ENCODE results near the gene PSMG2. TPM values are rescaled to one million over a fixed set of nuclear protein-coding genes. Genes with fewer than 3 reads are reported as not detected.

Gene PSMG2
- total RNA-seq, 1 experiment from 2014 or later = 84.3 TPM

DNA sequence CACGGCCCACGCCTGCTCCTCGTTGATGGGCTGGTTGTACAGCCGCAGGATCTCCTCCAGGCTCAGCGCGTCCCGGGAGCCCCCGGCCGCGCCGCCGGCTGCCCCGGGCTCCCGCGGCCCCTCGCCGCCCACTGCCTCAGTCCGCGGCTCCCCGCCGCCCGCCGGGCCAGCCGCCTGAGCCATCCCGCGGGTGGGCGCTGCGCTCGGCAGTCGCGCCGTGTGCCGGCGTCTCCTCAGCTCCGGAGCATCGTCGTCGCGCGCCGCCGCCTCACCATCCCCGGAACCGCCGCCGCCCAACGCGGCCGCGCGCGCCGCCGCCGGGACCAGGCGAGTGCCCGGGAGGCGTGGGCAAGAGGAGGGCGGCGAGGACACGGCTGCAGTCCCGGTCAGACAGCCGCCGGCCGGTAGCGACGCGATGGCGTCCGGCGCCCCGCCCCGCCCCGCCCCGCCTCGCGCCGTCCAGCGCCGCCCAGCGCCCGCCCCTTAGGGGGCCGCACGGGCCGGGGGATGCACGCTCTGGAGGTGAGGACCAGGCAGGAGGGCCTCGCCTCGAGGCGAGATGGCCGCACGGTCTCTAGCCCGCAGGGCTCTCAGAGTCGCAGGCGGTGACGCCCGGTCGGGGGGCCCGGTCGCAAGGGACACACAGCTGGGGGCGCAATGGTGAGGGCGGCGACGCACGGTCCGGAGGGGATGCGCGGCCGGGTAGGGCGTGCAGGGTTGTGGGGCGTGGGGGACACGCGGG, 45.0 kb upstream of the PSMG2 start, which contains the start of gene SPIRE1:
Gene SPIRE1 (minus strand): TSS at position 424 of the 742 bp plus-strand sequence. CDS start 241 bp downstream, at position 183.
- H3K4me1 ChIP-seq (ENCODE audit: control insufficient read depth in 1 of 2, insufficient read depth in 2 of 2, low read length in 2 of 2) = peaks cover 10 to 35% of the 10 kb centered on the region in 2 experiments
- intact Hi-C loops (cut with micrococcal nuclease) = loop anchor here (1.0 to 2.0 kb wide), 2 partner anchors 235 to 251 kb away; partner anchors contain the start of gene PRELID3A
- ATAC-seq (peak; percentile 87), DNase-seq (ENCODE audit: low read depth, low spot score) (no peak)
- peak within 1 kb of the TSS; percentile 83 for H3K4me2 ChIP-seq (ENCODE audit: low read length)
- peak within 1 kb of the TSS; percentile 62 to 79 for H3K4me3 ChIP-seq (replicated peaks in 1 of 2; ENCODE audit: low read depth in 1 of 2, low read length in 2 of 2)
- POLR2A ChIA-PET = interaction anchor here (1.0 kb wide), 1 partner anchor 265 kb away, joined by 3 read pairs; no protein-coding TSS in a partner anchor
- CTCF ChIA-PET = interaction anchor here (1.1 to 1.8 kb wide), 2 partner anchors 263 to 374 kb away, joined by 3 to 26 read pairs; no protein-coding TSS in a partner anchor
- RAD21 ChIA-PET (ENCODE audit: low non-redundant PET in 1 of 2, low total read pairs in 2 of 2, uncharacterized antibody in 2 of 2, unreplicated experiment in 2 of 2) = interaction anchor here in 1 of 2 experiments (0.7 kb wide), 1 partner anchor 265 kb away, joined by 4 read pairs; no protein-coding TSS in a partner anchor
- no peaks in the 10 kb centered on the region for H3K36me3 ChIP-seq (ENCODE audit: control insufficient read depth in 1 of 2, insufficient read depth in 2 of 2, low read length in 2 of 2)
- no peaks in the 10 kb centered on the region for H3K27me3 ChIP-seq (ENCODE audit: insufficient read depth, low read length)
- H2AFZ ChIP-seq (ENCODE audit: low read depth, low read length, poor library complexity, severe bottlenecking) = peak within 1 kb of the TSS; percentile 20
- H3K9me2 ChIP-seq (ENCODE audit: insufficient read depth) = no peaks in the 10 kb centered on the region
- no peak for TF ChIP-seq FOSL1 (IDR thresholded peaks at IDR 0.05; ENCODE audit: low read depth)
- TF ChIP-seq RAD21 (IDR thresholded peaks at IDR 0.05; ENCODE audit: low read depth) = no peak
- TF ChIP-seq, protein P1, sequence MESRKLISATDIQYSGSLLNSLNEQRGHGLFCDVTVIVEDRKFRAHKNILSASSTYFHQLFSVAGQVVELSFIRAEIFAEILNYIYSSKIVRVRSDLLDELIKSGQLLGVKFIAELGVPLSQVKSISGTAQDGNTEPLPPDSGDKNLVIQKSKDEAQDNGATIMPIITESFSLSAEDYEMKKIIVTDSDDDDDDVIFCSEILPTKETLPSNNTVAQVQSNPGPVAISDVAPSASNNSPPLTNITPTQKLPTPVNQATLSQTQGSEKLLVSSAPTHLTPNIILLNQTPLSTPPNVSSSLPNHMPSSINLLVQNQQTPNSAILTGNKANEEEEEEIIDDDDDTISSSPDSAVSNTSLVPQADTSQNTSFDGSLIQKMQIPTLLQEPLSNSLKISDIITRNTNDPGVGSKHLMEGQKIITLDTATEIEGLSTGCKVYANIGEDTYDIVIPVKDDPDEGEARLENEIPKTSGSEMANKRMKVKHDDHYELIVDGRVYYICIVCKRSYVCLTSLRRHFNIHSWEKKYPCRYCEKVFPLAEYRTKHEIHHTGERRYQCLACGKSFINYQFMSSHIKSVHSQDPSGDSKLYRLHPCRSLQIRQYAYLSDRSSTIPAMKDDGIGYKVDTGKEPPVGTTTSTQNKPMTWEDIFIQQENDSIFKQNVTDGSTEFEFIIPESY (IDR thresholded peaks at IDR 0.05; ENCODE audit: extremely low read depth, insufficient replicate concordance, low read length) = no peak
- TF ChIP-seq, protein P2, sequence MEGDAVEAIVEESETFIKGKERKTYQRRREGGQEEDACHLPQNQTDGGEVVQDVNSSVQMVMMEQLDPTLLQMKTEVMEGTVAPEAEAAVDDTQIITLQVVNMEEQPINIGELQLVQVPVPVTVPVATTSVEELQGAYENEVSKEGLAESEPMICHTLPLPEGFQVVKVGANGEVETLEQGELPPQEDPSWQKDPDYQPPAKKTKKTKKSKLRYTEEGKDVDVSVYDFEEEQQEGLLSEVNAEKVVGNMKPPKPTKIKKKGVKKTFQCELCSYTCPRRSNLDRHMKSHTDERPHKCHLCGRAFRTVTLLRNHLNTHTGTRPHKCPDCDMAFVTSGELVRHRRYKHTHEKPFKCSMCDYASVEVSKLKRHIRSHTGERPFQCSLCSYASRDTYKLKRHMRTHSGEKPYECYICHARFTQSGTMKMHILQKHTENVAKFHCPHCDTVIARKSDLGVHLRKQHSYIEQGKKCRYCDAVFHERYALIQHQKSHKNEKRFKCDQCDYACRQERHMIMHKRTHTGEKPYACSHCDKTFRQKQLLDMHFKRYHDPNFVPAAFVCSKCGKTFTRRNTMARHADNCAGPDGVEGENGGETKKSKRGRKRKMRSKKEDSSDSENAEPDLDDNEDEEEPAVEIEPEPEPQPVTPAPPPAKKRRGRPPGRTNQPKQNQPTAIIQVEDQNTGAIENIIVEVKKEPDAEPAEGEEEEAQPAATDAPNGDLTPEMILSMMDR (IDR thresholded peaks at IDR 0.05 in 2 of 3, conservative IDR thresholded peaks at IDR 0.05 in 1 of 3; ENCODE audit: borderline replicate concordance in 1 of 3, insufficient read depth in 1 of 3, low read depth in 2 of 3, low read length in 2 of 3) = no peak
- TF ChIP-seq, protein P3, sequence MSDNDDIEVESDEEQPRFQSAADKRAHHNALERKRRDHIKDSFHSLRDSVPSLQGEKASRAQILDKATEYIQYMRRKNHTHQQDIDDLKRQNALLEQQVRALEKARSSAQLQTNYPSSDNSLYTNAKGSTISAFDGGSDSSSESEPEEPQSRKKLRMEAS (IDR thresholded peaks at IDR 0.05) = peak; percentile 74
- peak; percentile 1; the same call in 1 of the 2 replicates for TF ChIP-seq ZFX (IDR thresholded peaks at IDR 0.05)
- TF ChIP-seq EGR1 (IDR thresholded peaks at IDR 0.05; ENCODE audit: low read depth) = no peak
- TF ChIP-seq CEBPB (IDR thresholded peaks at IDR 0.05; ENCODE audit: low read depth) = no peak
- no peak for TF ChIP-seq EZH2 (IDR thresholded peaks at IDR 0.05)
- no peak for TF ChIP-seq ELF1 (IDR thresholded peaks at IDR 0.05; ENCODE audit: borderline replicate concordance, low read depth)
- TF ChIP-seq CBX3 (IDR thresholded peaks at IDR 0.05; ENCODE audit: low read depth) = no peak
- peak; percentile 75 for TF ChIP-seq POLR2AphosphoS5 (IDR thresholded peaks at IDR 0.05; ENCODE audit: low read depth, low read length)
- TF ChIP-seq JUND (IDR thresholded peaks at IDR 0.05) = no peak
- TF ChIP-seq, protein P4, sequence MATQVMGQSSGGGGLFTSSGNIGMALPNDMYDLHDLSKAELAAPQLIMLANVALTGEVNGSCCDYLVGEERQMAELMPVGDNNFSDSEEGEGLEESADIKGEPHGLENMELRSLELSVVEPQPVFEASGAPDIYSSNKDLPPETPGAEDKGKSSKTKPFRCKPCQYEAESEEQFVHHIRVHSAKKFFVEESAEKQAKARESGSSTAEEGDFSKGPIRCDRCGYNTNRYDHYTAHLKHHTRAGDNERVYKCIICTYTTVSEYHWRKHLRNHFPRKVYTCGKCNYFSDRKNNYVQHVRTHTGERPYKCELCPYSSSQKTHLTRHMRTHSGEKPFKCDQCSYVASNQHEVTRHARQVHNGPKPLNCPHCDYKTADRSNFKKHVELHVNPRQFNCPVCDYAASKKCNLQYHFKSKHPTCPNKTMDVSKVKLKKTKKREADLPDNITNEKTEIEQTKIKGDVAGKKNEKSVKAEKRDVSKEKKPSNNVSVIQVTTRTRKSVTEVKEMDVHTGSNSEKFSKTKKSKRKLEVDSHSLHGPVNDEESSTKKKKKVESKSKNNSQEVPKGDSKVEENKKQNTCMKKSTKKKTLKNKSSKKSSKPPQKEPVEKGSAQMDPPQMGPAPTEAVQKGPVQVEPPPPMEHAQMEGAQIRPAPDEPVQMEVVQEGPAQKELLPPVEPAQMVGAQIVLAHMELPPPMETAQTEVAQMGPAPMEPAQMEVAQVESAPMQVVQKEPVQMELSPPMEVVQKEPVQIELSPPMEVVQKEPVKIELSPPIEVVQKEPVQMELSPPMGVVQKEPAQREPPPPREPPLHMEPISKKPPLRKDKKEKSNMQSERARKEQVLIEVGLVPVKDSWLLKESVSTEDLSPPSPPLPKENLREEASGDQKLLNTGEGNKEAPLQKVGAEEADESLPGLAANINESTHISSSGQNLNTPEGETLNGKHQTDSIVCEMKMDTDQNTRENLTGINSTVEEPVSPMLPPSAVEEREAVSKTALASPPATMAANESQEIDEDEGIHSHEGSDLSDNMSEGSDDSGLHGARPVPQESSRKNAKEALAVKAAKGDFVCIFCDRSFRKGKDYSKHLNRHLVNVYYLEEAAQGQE (IDR thresholded peaks at IDR 0.05; ENCODE audit: low read depth) = no peak
- TF ChIP-seq SRF (IDR thresholded peaks at IDR 0.05; ENCODE audit: low read depth) = no peak
- TF ChIP-seq POLR2A (IDR thresholded peaks at IDR 0.05; ENCODE audit: borderline replicate concordance, extremely low read depth, insufficient read depth, insufficient read length) = peak; percentile 47
- TF ChIP-seq SIN3A (IDR thresholded peaks at IDR 0.05; ENCODE audit: low read depth) = no peak; the same call in 1 of the 2 replicates
- BruUV-seq (replicated peaks) = no TSS peak
- peak within 1 kb of the TSS; percentile 75 for H3K27ac ChIP-seq (ENCODE audit: low read depth, low read length)
- H3K9me3 ChIP-seq (ENCODE audit: control insufficient read depth in 1 of 2, insufficient read depth in 1 of 2, low read depth in 1 of 2, low read length in 2 of 2) = no peaks in the 10 kb centered on the region
- H4K20me1 ChIP-seq (ENCODE audit: insufficient read depth) = 0 out of 2 replicates have a peak, but pooled peaks cover 3% of the 10 kb centered on the region
- peak within 1 kb of the TSS; percentile 74 for H3K9ac ChIP-seq (ENCODE audit: low read length)
- peaks cover 32% of the 10 kb centered on the region for H3K79me2 ChIP-seq (ENCODE audit: insufficient read depth, low read length)
